ENCODE data around the gene REXO5.

REXO5 gene

GRCh38 chr16:20789130-20789529 is 17.2 kb upstream of the REXO5 start:
- no peak for ATAC-seq
- TF ChIP-seq CSDC2 (CRISPR knock-in tag; IDR thresholded peaks at IDR 0.05) (no peak), ZNF565 (CRISPR knock-in tag; conservative IDR thresholded peaks at IDR 0.05; ENCODE audit: low read depth) (no peak), CSRNP3 (CRISPR knock-in tag; IDR thresholded peaks at IDR 0.05) (no peak), ZFP3 (CRISPR knock-in tag; IDR thresholded peaks at IDR 0.05) (no peak), ZFP30 (CRISPR knock-in tag; IDR thresholded peaks at IDR 0.05) (no peak), TCF4 (CRISPR knock-in tag; IDR thresholded peaks at IDR 0.05; ENCODE audit: borderline replicate concordance) (no peak), PPARA (CRISPR knock-in tag; IDR thresholded peaks at IDR 0.05; ENCODE audit: borderline replicate concordance) (no peak), ZNF70 (CRISPR knock-in tag; IDR thresholded peaks at IDR 0.05) (no peak), TOX (CRISPR knock-in tag; IDR thresholded peaks at IDR 0.05; ENCODE audit: borderline replicate concordance) (no peak), SNAI2 (CRISPR knock-in tag; IDR thresholded peaks at IDR 0.05) (no peak), ARNTL (CRISPR knock-in tag; IDR thresholded peaks at IDR 0.05; ENCODE audit: borderline replicate concordance, low read depth) (no peak)
- TF ChIP-seq, protein P1, sequence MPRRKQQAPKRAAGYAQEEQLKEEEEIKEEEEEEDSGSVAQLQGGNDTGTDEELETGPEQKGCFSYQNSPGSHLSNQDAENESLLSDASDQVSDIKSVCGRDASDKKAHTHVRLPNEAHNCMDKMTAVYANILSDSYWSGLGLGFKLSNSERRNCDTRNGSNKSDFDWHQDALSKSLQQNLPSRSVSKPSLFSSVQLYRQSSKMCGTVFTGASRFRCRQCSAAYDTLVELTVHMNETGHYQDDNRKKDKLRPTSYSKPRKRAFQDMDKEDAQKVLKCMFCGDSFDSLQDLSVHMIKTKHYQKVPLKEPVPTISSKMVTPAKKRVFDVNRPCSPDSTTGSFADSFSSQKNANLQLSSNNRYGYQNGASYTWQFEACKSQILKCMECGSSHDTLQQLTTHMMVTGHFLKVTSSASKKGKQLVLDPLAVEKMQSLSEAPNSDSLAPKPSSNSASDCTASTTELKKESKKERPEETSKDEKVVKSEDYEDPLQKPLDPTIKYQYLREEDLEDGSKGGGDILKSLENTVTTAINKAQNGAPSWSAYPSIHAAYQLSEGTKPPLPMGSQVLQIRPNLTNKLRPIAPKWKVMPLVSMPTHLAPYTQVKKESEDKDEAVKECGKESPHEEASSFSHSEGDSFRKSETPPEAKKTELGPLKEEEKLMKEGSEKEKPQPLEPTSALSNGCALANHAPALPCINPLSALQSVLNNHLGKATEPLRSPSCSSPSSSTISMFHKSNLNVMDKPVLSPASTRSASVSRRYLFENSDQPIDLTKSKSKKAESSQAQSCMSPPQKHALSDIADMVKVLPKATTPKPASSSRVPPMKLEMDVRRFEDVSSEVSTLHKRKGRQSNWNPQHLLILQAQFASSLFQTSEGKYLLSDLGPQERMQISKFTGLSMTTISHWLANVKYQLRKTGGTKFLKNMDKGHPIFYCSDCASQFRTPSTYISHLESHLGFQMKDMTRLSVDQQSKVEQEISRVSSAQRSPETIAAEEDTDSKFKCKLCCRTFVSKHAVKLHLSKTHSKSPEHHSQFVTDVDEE (CRISPR knock-in tag; IDR thresholded peaks at IDR 0.05): no peak

- ATAC-seq: no peak
- no peak for TF ChIP-seq PATZ1 (CRISPR knock-in tag; IDR thresholded peaks at IDR 0.05; ENCODE audit: borderline replicate concordance)
- TF ChIP-seq ZC3H10 (CRISPR knock-in tag; IDR thresholded peaks at IDR 0.05): no peak
- no peak for TF ChIP-seq ESRRG (CRISPR knock-in tag; IDR thresholded peaks at IDR 0.05)
- TF ChIP-seq OSR1 (CRISPR knock-in tag; IDR thresholded peaks at IDR 0.05): no peak
- no peak for TF ChIP-seq ZNF8 (CRISPR knock-in tag; IDR thresholded peaks at IDR 0.05)
- TF ChIP-seq PPARA (CRISPR knock-in tag; IDR thresholded peaks at IDR 0.05; ENCODE audit: borderline replicate concordance): no peak
- no peak for TF ChIP-seq RARB (CRISPR knock-in tag; IDR thresholded peaks at IDR 0.05)
- no peak for TF ChIP-seq BACH2 (CRISPR knock-in tag; IDR thresholded peaks at IDR 0.05; ENCODE audit: borderline replicate concordance)
These were observed 14.3 kb upstream of the REXO5 start for GRCh38 chr16:20791923-20792612.

- ATAC-seq: no peak
- no peak for TF ChIP-seq ZFP3 (CRISPR knock-in tag; IDR thresholded peaks at IDR 0.05)
- TF ChIP-seq, protein P2, sequence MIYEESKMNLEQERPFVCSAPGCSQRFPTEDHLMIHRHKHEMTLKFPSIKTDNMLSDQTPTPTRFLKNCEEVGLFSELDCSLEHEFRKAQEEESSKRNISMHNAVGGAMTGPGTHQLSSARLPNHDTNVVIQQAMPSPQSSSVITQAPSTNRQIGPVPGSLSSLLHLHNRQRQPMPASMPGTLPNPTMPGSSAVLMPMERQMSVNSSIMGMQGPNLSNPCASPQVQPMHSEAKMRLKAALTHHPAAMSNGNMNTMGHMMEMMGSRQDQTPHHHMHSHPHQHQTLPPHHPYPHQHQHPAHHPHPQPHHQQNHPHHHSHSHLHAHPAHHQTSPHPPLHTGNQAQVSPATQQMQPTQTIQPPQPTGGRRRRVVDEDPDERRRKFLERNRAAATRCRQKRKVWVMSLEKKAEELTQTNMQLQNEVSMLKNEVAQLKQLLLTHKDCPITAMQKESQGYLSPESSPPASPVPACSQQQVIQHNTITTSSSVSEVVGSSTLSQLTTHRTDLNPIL (CRISPR knock-in tag; IDR thresholded peaks at IDR 0.05; ENCODE audit: low read depth): no peak
- TF ChIP-seq GLIS3 (CRISPR knock-in tag; IDR thresholded peaks at IDR 0.05): no peak
- no peak for TF ChIP-seq CSRNP3 (CRISPR knock-in tag; IDR thresholded peaks at IDR 0.05)
- TF ChIP-seq, protein P3, sequence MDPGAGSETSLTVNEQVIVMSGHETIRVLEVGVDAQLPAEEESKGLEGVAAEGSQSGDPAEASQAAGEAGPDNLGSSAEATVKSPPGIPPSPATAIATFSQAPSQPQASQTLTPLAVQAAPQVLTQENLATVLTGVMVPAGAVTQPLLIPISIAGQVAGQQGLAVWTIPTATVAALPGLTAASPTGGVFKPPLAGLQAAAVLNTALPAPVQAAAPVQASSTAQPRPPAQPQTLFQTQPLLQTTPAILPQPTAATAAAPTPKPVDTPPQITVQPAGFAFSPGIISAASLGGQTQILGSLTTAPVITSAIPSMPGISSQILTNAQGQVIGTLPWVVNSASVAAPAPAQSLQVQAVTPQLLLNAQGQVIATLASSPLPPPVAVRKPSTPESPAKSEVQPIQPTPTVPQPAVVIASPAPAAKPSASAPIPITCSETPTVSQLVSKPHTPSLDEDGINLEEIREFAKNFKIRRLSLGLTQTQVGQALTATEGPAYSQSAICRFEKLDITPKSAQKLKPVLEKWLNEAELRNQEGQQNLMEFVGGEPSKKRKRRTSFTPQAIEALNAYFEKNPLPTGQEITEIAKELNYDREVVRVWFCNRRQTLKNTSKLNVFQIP (CRISPR knock-in tag; IDR thresholded peaks at IDR 0.05; ENCODE audit: borderline replicate concordance, low read depth): no peak
- TF ChIP-seq RARB (CRISPR knock-in tag; IDR thresholded peaks at IDR 0.05): no peak
- no peak for TF ChIP-seq OSR1 (CRISPR knock-in tag; IDR thresholded peaks at IDR 0.05)
- no peak for TF ChIP-seq ZNF70 (CRISPR knock-in tag; IDR thresholded peaks at IDR 0.05)
- TF ChIP-seq ISL1 (CRISPR knock-in tag; IDR thresholded peaks at IDR 0.05): no peak
- no peak for TF ChIP-seq ZNF565 (CRISPR knock-in tag; conservative IDR thresholded peaks at IDR 0.05; ENCODE audit: low read depth)
- no peak for TF ChIP-seq ZC3H10 (CRISPR knock-in tag; IDR thresholded peaks at IDR 0.05)
- TF ChIP-seq CSDC2 (CRISPR knock-in tag; IDR thresholded peaks at IDR 0.05): no peak
- TF ChIP-seq ZNF8 (CRISPR knock-in tag; IDR thresholded peaks at IDR 0.05): no peak
- no peak for TF ChIP-seq BACH2 (CRISPR knock-in tag; IDR thresholded peaks at IDR 0.05; ENCODE audit: borderline replicate concordance)
- TF ChIP-seq SNAI2 (CRISPR knock-in tag; IDR thresholded peaks at IDR 0.05): no peak
- no peak for TF ChIP-seq ARNTL (CRISPR knock-in tag; IDR thresholded peaks at IDR 0.05; ENCODE audit: borderline replicate concordance, low read depth)
- TF ChIP-seq PPARA (CRISPR knock-in tag; IDR thresholded peaks at IDR 0.05; ENCODE audit: borderline replicate concordance): no peak
- TF ChIP-seq, protein P1 (CRISPR knock-in tag; IDR thresholded peaks at IDR 0.05): no peak
These were observed 8.0 kb upstream of the REXO5 start for GRCh38 chr16:20798364-20798763.

Measured in SK-N-SH treated with all-trans-retinoic acid at 6 μM for 48 hours (cell line).